GM23338 (cell line): ENCODE measurements around the gene ERVV-1. TPM values are rescaled to one million over a fixed set of nuclear protein-coding genes. Genes with fewer than 3 reads are reported as not detected.

ENCODE experiments used
- ATAC-seq: fragments of 200-7000 bp; cut with Tn5 transposase; 3 replicates; pipeline ENCODE4 v1.9.1; 2020
- DNase-seq: peaks from one replicate; pipeline ENCODE4 v3.0.0-alpha.2; 2015; ENCODE audit warnings: low spot score
- H2AFZ ChIP-seq: fragments of 200-600 bp; sonication (generic); 2 replicates; pipeline ENCODE4 v1.8.0; 2016; ENCODE audit warnings: antibody characterized with exemption, mild to moderate bottlenecking, moderate library complexity
- H3F3A ChIP-seq: fragments of 200-600 bp; sonication (generic); replicated peaks from 2 replicates; pipeline ENCODE4 v1.8.0; 2017; ENCODE audit warnings: antibody characterized with exemption, mixed run types, low read depth
- H3K27ac ChIP-seq: fragments of 200-600 bp; sonication (generic); 2 replicates; pipeline ENCODE4 v1.6.1; 2016; ENCODE audit warnings: low read depth
- H3K27me3 ChIP-seq: fragments of 200-600 bp; sonication (generic); 2 replicates; pipeline ENCODE4 v1.8.0; 2016; ENCODE audit warnings: mild to moderate bottlenecking, mixed run types, moderate library complexity; ENCODE audit not compliant: insufficient read depth
- H3K36me3 ChIP-seq: fragments of 200-600 bp; sonication (generic); 2 replicates; pipeline ENCODE4 v1.8.0; 2016; ENCODE audit warnings: mild to moderate bottlenecking; ENCODE audit not compliant: insufficient read depth
- H3K4me1 ChIP-seq: fragments of 200-600 bp; sonication (generic); 2 replicates; pipeline ENCODE4 v1.8.0; 2016; ENCODE audit warnings: mild to moderate bottlenecking, moderate library complexity; ENCODE audit not compliant: insufficient read depth
- H3K4me2 ChIP-seq: fragments of 200-600 bp; sonication (generic); 2 replicates; pipeline ENCODE4 v1.7.1; 2017; ENCODE audit warnings: mixed run types
- H3K4me3 ChIP-seq: fragments of 200-600 bp; sonication (generic); 2 replicates; pipeline ENCODE4 v1.6.1; 2016; ENCODE audit warnings: mixed run types
- H3K79me2 ChIP-seq: fragments of 200-600 bp; sonication (generic); replicated peaks from 2 replicates; pipeline ENCODE4 v1.8.0; 2017; ENCODE audit warnings: mild to moderate bottlenecking; ENCODE audit not compliant: insufficient read depth
- H3K9me2 ChIP-seq: fragments of 200-600 bp; sonication (generic); 2 replicates; pipeline ENCODE4 v1.8.0; 2017; ENCODE audit not compliant: insufficient read depth
- H4K20me1 ChIP-seq: fragments of 200-600 bp; sonication (generic); replicated peaks from 2 replicates; pipeline ENCODE4 v1.8.0; 2017; ENCODE audit warnings: mild to moderate bottlenecking; ENCODE audit not compliant: insufficient read depth
- H3K27ac Mint-ChIP-seq: 2 replicates; pipeline ENCODE4 v1.8.0; 2020; ENCODE audit warnings: inconsistent platforms, mild to moderate bottlenecking, moderate library complexity, mixed read lengths
- H3K27me3 Mint-ChIP-seq: 3 replicates; pipeline ENCODE4 v1.8.0; 2022; ENCODE audit warnings: low read depth, mild to moderate bottlenecking, moderate library complexity, mixed read lengths, inconsistent platforms; ENCODE audit not compliant: insufficient read depth, poor library complexity
- H3K36me3 Mint-ChIP-seq: 3 replicates; pipeline ENCODE4 v1.8.0; 2021; ENCODE audit warnings: low read depth, mild to moderate bottlenecking, inconsistent platforms, moderate library complexity, mixed read lengths
- H3K4me1 Mint-ChIP-seq: 3 replicates; pipeline ENCODE4 v1.8.0; 2020; ENCODE audit warnings: mild to moderate bottlenecking, inconsistent platforms, mixed read lengths
- H3K4me3 Mint-ChIP-seq: 3 replicates; pipeline ENCODE4 v1.8.0; 2021; ENCODE audit warnings: moderate library complexity, mild to moderate bottlenecking, inconsistent platforms, mixed read lengths
- H3K9me3 Mint-ChIP-seq: 3 replicates; pipeline ENCODE4 v1.8.0; 2020; ENCODE audit warnings: moderate library complexity, mild to moderate bottlenecking, inconsistent platforms, mixed read lengths
- CREB1 ChIP-seq: fragments of 250-450 bp; sonication (Bioruptor Pico); IDR thresholded peaks from 2 replicates; pipeline ENCODE4 v1.5.0; 2020; ENCODE audit warnings: low read depth, mild to moderate bottlenecking, moderate library complexity
- EZH2 ChIP-seq: fragments of 200-600 bp; sonication (generic); IDR thresholded peaks from one replicate; pipeline ENCODE4 v1.8.0; 2017; ENCODE audit warnings: antibody characterized with exemption, mild to moderate bottlenecking, low read depth; ENCODE audit not compliant: unreplicated experiment
- EZH2phosphoT487 ChIP-seq: fragments of 200-600 bp; sonication (generic); IDR thresholded peaks from one replicate; pipeline ENCODE4 v1.8.1; 2018; ENCODE audit warnings: antibody characterized with exemption; ENCODE audit not compliant: unreplicated experiment
- JUNB ChIP-seq: IDR thresholded peaks from one replicate; pipeline ENCODE4 v1.6.1; 2016; ENCODE audit warnings: antibody characterized with exemption; ENCODE audit not compliant: unreplicated experiment
- NANOG ChIP-seq: IDR thresholded peaks from 2 replicates; pipeline ENCODE4 v1.6.1; 2016; ENCODE audit warnings: antibody characterized with exemption, borderline replicate concordance
- POLR2AphosphoS5 ChIP-seq: IDR thresholded peaks from 2 replicates; pipeline ENCODE4 v1.6.1; 2016; ENCODE audit warnings: antibody characterized with exemption, low read depth
- STAT1 ChIP-seq: IDR thresholded peaks from one replicate; pipeline ENCODE4 v1.6.1; 2016; ENCODE audit warnings: antibody characterized with exemption; ENCODE audit not compliant: unreplicated experiment
- ZNF114 ChIP-seq: fragments of 250-450 bp; sonication (Bioruptor Pico); IDR thresholded peaks from 2 replicates; pipeline ENCODE4 v1.5.0; 2020; ENCODE audit warnings: mild to moderate bottlenecking, moderate library complexity
- polyA plus RNA-seq: library from polyadenylated mRNA; unstranded; fragments of >200 nt; fragmentation: Nextera tagmentation; extraction: Ambion mirVana; gene quantifications from 2 replicates; pipeline ENCODE4 v1.2.1, GENCODE V29; 2016
- total RNA-seq: library from RNA; depleted of rRNA; stranded (reverse); fragments of >200 nt; shearing (Covaris generic); gene quantifications from 2 replicates; pipeline ENCODE4 v1.2.3, GENCODE V29; 2014
- TF ChIP-seq, protein P1 (sequence below), 2 experiments: fragments of 200-600 bp in 1 of 2; sonication (generic) in 1 of 2; conservative IDR thresholded peaks; 2 replicates each; pipeline versions ENCODE4 v1.5.1 to v1.6.1; 2016 to 2017; ENCODE audit warnings: antibody characterized with exemption in 2 of 2, low read depth in 2 of 2, mild to moderate bottlenecking in 2 of 2, moderate library complexity in 1 of 2
- TF ChIP-seq, protein P2 (sequence below): IDR thresholded peaks from 2 replicates; pipeline ENCODE4 v1.6.1; 2016; ENCODE audit warnings: antibody characterized with exemption
- TF ChIP-seq, protein P3 (sequence below): IDR thresholded peaks from one replicate; pipeline ENCODE4 v1.6.1; 2018; ENCODE audit warnings: antibody characterized with exemption; ENCODE audit not compliant: unreplicated experiment

Gene ERVV-1
- total and polyA plus RNA-seq, 2 experiments from 2014 or later, result 0.21 to 0.23 TPM

DNA sequence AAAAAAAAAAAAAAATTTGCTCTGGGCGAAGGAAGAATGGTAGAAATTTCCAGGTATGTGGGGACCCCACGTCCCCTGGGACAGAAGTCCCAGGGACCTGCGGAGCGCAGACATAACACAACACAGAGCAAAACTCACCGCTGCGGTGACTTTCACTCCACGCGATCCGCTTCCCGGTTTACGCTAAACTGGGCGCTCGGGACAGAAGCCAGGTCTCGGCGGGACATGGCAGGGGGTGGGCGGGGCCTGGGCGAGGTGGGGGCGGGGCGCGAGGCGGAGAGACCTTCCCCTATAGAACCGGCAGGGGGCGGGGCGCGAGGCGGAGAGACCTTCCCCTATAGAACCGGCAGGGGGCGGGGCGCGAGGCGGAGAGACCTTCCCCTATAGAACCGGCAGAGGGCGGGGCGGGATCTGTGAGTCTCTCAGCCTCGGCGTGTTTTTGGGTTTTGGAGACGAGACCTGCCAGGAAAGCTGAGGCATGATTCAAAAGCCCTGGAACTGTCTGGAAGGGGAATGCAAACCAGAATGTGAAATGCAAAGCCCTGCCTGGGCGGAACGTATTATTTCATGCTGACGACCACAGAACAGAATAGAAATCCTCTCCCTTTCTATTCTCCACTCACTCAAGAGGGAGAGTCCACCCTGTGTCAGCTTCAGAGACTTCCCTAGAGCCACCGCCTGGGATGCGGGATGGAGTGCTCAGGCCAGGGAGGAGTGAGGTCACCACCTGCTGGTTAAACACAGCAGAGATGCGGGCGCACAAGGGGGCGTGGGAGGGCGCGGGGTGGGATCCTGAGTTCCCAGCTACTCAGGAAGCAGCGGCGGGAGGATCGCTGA lies 20.2 kb upstream of the ERVV-1 start:
- Histone ChIP-seq H3K27ac (no peak overlapping the region), H3K4me3 (peak overlapping the region; percentile 67), H3K36me3 (no peaks in the 10 kb centered on the region), H3K4me1 (peaks cover 9% of the 10 kb centered on the region), H3K79me2 (no peaks in the 10 kb centered on the region), H3K4me2 (peak overlapping the region; percentile 94), H3F3A (0 out of 2 replicates have a peak, but pooled peaks cover 3% of the 10 kb centered on the region), H3K9me2 (no peaks in the 10 kb centered on the region), H4K20me1 (no peaks in the 10 kb centered on the region), H2AFZ (peak overlapping the region; percentile 95), H3K27me3 (peaks cover 81% of the 10 kb centered on the region)
- no peaks in the 10 kb centered on the region; the same call in 1 of the 3 replicates for H3K9me3 Mint-ChIP-seq
- peak; percentile 55 for ATAC-seq
- TF ChIP-seq POLR2AphosphoS5, result peak; percentile 42; the same call in 1 of the 2 replicates
- TF ChIP-seq JUNB, result no peak
- TF ChIP-seq, protein P1, sequence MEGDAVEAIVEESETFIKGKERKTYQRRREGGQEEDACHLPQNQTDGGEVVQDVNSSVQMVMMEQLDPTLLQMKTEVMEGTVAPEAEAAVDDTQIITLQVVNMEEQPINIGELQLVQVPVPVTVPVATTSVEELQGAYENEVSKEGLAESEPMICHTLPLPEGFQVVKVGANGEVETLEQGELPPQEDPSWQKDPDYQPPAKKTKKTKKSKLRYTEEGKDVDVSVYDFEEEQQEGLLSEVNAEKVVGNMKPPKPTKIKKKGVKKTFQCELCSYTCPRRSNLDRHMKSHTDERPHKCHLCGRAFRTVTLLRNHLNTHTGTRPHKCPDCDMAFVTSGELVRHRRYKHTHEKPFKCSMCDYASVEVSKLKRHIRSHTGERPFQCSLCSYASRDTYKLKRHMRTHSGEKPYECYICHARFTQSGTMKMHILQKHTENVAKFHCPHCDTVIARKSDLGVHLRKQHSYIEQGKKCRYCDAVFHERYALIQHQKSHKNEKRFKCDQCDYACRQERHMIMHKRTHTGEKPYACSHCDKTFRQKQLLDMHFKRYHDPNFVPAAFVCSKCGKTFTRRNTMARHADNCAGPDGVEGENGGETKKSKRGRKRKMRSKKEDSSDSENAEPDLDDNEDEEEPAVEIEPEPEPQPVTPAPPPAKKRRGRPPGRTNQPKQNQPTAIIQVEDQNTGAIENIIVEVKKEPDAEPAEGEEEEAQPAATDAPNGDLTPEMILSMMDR (conservative IDR thresholded peaks at IDR 0.05; ENCODE audit: low read depth in 2 of 2), result peak; percentile 47 to 60
- H3K27me3 Mint-ChIP-seq, result peaks cover 54% of the 10 kb centered on the region
- peaks cover 15% of the 10 kb centered on the region for H3K4me1 Mint-ChIP-seq
- no peaks in the 10 kb centered on the region for H3K36me3 Mint-ChIP-seq
- peak; percentile 92 for DNase-seq
- H3K4me3 Mint-ChIP-seq, result peak overlapping the region; percentile 79
- no peak overlapping the region for H3K27ac Mint-ChIP-seq

DNA sequence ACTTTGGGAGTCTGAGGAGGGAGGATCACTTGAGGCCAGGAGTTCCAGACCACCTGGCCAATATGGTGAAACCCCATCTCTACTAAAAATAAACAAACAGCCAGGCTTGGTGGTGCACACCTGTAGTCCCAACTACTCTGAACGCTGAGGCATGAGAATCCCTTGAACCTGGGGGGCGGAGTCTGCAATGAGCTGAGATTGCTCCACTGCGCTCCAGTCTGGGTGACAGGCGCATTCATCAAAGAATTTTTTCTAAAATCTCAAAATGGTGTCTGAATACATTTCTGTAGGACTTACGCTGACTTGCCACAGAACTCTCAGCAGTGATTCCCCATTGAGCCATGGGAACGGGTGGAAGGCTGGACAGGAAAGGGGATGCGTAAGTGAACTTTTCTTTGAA lies 18.0 kb upstream of the ERVV-1 start:
- no peaks in the 10 kb centered on the region for H3K36me3 ChIP-seq
- no peaks in the 10 kb centered on the region; the same call in 1 of the 3 replicates for H3K9me3 Mint-ChIP-seq
- H3K27me3 Mint-ChIP-seq, result peaks cover 67% of the 10 kb centered on the region
- H3K4me1 ChIP-seq, result peaks cover 11% of the 10 kb centered on the region
- H3K4me3 ChIP-seq, result no peak overlapping the region
- no peak overlapping the region for H3K27ac Mint-ChIP-seq
- DNase-seq (no peak), ATAC-seq (no peak)
- no peaks in the 10 kb centered on the region for H3K36me3 Mint-ChIP-seq
- 0 out of 2 replicates have a peak, but pooled peaks cover 3% of the 10 kb centered on the region for H4K20me1 ChIP-seq
- H3K9me2 ChIP-seq, result no peaks in the 10 kb centered on the region
- no peak overlapping the region for H3K27ac ChIP-seq
- H3K4me1 Mint-ChIP-seq, result peaks cover 15% of the 10 kb centered on the region
- no peak overlapping the region for H2AFZ ChIP-seq
- no peak overlapping the region for H3K4me3 Mint-ChIP-seq
- H3K79me2 ChIP-seq, result no peaks in the 10 kb centered on the region
- 0 out of 2 replicates have a peak, but pooled peaks cover 3% of the 10 kb centered on the region for H3F3A ChIP-seq
- no peak overlapping the region for H3K4me2 ChIP-seq
- H3K27me3 ChIP-seq, result peaks cover 96% of the 10 kb centered on the region
- no peak for TF ChIP-seq JUNB
- TF ChIP-seq EZH2phosphoT487, result no peak
- TF ChIP-seq, protein P2, sequence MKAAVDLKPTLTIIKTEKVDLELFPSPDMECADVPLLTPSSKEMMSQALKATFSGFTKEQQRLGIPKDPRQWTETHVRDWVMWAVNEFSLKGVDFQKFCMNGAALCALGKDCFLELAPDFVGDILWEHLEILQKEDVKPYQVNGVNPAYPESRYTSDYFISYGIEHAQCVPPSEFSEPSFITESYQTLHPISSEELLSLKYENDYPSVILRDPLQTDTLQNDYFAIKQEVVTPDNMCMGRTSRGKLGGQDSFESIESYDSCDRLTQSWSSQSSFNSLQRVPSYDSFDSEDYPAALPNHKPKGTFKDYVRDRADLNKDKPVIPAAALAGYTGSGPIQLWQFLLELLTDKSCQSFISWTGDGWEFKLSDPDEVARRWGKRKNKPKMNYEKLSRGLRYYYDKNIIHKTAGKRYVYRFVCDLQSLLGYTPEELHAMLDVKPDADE, result no peak
- no peak for TF ChIP-seq STAT1
- no peak for TF ChIP-seq CREB1 (CRISPR knock-in tag)
- no peak for TF ChIP-seq NANOG
- TF ChIP-seq, protein P3, sequence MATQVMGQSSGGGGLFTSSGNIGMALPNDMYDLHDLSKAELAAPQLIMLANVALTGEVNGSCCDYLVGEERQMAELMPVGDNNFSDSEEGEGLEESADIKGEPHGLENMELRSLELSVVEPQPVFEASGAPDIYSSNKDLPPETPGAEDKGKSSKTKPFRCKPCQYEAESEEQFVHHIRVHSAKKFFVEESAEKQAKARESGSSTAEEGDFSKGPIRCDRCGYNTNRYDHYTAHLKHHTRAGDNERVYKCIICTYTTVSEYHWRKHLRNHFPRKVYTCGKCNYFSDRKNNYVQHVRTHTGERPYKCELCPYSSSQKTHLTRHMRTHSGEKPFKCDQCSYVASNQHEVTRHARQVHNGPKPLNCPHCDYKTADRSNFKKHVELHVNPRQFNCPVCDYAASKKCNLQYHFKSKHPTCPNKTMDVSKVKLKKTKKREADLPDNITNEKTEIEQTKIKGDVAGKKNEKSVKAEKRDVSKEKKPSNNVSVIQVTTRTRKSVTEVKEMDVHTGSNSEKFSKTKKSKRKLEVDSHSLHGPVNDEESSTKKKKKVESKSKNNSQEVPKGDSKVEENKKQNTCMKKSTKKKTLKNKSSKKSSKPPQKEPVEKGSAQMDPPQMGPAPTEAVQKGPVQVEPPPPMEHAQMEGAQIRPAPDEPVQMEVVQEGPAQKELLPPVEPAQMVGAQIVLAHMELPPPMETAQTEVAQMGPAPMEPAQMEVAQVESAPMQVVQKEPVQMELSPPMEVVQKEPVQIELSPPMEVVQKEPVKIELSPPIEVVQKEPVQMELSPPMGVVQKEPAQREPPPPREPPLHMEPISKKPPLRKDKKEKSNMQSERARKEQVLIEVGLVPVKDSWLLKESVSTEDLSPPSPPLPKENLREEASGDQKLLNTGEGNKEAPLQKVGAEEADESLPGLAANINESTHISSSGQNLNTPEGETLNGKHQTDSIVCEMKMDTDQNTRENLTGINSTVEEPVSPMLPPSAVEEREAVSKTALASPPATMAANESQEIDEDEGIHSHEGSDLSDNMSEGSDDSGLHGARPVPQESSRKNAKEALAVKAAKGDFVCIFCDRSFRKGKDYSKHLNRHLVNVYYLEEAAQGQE, result no peak
- TF ChIP-seq POLR2AphosphoS5, result no peak
- TF ChIP-seq, protein P1 (conservative IDR thresholded peaks at IDR 0.05; ENCODE audit: low read depth in 2 of 2), result no peak
- TF ChIP-seq EZH2, result no peak
- TF ChIP-seq ZNF114 (CRISPR knock-in tag), result no peak
